Choroid plexus epithelial cell (primary cell): ENCODE results near the gene HCAR2.

Source experiments
- DNase-seq: peaks from one replicate; pipeline ENCODE4 v3.0.0-alpha.2; 2010; ENCODE audit warnings: low read depth
- H3K4me3 ChIP-seq: 2 replicates; pipeline ENCODE4 v1.5.1; 2011; ENCODE audit warnings: low read depth, mild to moderate bottlenecking, control low read depth, low read length, moderate library complexity
- CTCF ChIP-seq: conservative IDR thresholded peaks from 2 replicates; pipeline ENCODE4 v1.5.1; 2011; ENCODE audit warnings: low read depth, mild to moderate bottlenecking, control low read depth, inconsistent platforms, low read length, moderate library complexity

Gene HCAR2

GRCh38 chr12:122672515-122672914, 30.6 kb downstream of the HCAR2 start:
- TF ChIP-seq CTCF = no peak
- no peak for DNase-seq
- H3K4me3 ChIP-seq = no peak overlapping the region

DNA sequence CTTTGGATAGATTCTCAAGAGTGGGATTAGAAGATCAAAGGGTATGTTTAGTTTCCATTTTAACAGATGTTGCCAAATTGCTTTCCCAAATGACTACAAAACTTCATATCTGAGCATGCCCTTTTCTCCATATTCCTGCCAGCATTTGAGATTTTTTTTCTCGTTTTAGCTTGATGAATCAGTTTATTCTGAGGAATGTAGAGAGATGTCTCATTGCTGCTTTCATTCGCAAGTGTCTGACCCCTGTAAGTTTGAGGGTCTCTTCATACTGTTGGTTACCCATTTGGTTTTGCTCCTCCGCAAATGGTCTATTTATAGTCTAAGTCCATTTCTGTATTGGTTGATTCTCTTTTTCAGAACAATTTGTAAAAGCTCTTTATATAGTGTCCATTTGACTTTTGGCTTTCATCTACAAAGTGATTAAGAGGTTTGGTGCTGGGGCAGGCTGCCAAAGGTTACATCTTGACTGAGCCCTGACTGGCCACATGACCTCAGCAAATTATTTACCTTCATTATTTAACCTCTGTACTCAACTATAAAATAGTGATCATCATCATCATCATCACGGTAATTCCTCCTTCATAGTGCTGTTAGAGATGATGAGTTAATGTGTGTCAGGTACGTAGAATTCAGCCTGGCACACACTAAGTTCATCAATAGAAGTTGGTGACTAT, 33.6 kb downstream of the HCAR2 start:
- no peak overlapping the region for H3K4me3 ChIP-seq
- peak; percentile 79 for DNase-seq
- TF ChIP-seq CTCF = no peak

- H3K4me3 ChIP-seq = no peak overlapping the region
- TF ChIP-seq CTCF = no peak
- DNase-seq = no peak
These were observed 34.9 kb downstream of the HCAR2 start for GRCh38 chr12:122668268-122668667.

DNA sequence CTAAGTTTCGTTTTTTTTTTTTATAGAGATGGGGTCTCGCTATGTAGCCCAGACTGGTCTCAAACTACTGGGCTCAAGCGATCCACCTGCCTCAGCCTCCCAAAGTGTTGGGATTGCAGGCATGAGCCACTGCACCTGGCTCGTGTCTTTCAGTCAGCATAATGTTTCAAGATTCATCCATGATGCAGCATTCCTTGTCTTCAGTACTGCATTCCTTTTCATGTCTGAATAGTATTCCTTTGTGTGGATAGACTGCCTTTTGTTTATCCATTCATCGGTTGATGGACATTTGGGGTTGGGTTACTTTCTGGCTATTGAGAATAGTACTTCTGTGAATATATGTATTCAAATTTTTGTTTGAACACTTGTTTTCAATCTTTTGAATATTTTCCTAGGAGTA, 37.4 kb downstream of the HCAR2 start:
- no peak for TF ChIP-seq CTCF
- DNase-seq = no peak
- no peak overlapping the region for H3K4me3 ChIP-seq

DNA sequence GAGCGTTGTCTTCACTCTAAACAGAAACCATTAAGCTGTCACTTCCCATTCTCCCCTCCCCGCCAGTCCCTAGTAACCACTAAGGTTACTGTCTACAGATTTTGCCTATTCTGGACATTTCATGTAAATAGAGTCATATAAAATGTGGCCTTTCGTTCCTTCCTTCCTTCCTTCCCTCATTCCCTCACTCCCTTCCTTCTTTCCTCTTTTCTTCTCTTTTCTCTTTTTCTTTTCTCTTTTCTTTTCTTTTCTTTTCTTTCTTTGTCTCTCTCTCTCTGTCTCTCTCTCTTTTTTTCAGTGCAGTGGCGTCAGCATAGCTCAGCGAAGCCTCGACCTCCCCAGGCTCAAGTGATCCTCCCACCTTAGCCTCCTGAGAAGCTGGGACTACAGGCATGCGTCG, 37.8 kb downstream of the HCAR2 start:
- no peak for TF ChIP-seq CTCF
- DNase-seq = no peak
- no peak overlapping the region for H3K4me3 ChIP-seq

DNA sequence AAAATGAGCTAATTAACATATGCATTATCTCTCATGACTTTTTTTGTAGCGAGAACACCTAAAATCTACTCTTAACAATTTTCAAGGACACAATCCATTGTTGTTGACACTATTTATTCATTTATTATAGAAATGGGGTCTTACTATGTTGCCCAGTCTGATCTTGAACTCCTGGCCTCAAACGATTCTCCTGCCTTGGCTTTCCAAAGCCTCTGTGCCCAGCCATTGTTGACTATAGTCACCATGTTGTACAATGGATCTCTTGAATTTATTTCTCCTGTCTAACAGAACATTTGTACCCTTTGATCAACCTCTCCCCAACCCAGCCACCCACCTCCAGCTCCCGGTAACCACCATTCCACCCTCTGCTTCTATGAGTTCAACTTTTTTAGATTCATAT, 41.2 kb downstream of the HCAR2 start:
- H3K4me3 ChIP-seq = no peak overlapping the region
- no peak for TF ChIP-seq CTCF
- DNase-seq = no peak

DNA sequence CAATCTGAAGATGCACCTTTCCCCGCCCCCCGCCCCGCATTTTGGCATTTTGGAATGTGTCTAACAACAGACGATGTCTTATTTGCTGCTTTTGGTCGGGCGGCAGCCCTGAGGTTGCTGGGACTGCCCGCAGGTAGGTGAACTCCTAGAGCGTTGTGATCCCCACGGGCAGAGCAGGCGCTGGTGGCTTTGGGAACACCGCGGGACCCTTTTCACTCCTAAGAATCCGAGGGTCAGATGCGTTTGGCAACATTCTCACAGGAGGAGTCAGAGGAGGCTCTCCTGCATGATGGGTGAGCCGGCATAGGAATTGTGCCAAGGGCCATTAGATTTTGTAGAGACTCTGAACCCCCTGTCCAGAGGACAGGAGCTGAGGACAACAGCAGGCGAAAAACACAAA, 41.9 kb downstream of the HCAR2 start:
- no peak overlapping the region for H3K4me3 ChIP-seq
- no peak for TF ChIP-seq CTCF
- no peak for DNase-seq
